HG03342 (cell line): ENCODE results near the gene MITF.

Experiments
- ATAC-seq: cut with Tn5 transposase; IDR thresholded peaks from one replicate; pipeline ENCODE4 v1.9.1; 2021; ENCODE audit warnings: mild to moderate bottlenecking, moderate library complexity; ENCODE audit not compliant: unreplicated experiment

MITF gene

GRCh38 chr3:69827127-69827526, 87.9 kb downstream of the MITF start:
- ATAC-seq, result no peak

DNA sequence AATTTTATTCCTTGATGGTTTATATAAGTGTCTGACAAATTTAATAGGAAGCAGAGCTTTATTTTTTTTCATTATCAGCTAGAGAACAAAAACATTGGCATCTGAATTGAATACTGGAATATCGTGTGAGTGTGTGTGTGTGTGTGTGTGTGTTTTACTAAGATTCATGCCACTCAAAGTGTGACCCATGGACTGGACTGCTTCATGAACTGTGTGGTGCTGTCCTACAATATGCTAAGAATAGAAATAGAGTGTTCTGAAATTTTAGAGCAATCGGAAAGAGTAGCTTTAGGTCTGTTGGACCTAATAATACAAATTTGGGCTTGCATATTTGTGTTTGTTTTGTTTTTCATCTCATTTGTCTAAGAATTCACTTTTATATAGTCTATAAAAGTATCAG, 89.6 kb downstream of the MITF start:
- no peak for ATAC-seq

DNA sequence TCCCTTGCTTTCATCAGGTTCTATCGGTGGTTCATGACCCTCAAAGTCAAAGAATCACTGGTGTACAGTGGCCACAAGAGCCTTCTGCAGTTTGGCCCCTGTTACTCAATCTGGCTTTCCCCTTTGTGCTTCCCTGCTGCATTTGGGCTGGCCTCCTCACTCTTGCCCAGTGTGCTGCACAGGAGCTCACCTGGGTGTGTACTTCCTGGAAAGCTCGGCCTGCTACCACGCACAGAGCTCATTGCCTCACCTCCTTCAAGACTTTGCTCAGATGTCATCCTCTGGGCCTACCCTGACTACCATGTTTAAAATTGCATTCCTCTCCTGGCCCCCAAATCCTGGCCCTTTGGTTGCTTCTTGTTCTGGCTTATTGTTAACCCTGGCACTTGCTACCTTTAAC, 90.9 kb downstream of the MITF start:
- no peak for ATAC-seq

GRCh38 chr3:69831737-69832136, 92.5 kb downstream of the MITF start:
- no peak for ATAC-seq

DNA sequence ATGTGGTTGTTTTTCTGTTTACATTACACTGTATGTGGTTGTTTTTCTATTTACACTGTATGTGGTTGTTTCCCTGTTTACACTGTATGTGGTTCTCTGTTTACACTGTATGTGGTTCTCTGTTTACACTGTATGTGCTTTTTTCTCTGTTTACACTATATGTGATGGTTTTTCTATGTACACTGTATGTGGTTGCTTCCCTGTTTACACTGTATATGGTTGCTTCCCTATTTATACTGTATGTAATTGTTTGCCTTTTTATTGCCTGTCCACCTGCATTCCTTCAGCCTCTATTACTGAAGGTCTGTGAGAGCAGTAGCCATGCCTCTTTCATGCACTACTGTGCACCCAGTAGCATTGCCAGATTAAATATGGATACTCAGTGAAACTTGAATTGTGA, 94.3 kb downstream of the MITF start:
- ATAC-seq, result no peak

DNA sequence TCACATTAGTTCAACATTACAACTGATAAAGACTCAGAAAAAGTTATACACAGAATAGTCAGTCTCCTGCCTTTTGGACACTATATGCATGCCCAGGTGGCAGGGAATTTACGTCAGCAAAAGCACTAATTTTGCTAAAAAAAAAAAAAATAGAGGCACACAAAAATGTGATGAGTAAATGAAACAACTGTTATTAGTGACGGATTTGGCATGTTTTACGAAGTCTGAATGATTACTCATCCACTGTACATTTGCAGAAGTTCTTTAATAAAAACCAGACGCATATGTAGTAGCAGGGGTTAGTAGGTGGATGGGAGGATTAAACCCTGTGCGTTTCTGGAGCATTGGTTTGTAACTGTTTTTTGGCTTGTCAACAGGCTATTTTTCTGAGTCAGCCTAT, 99.0 kb downstream of the MITF start:
- ATAC-seq, result no peak

- ATAC-seq, result no peak
Measured at GRCh38 chr3:69838696-69839515, 99.6 kb downstream of the MITF start.

- no peak for ATAC-seq
Measured at GRCh38 chr3:69842351-69842750, 103.1 kb downstream of the MITF start.

GRCh38 chr3:69842789-69843188, 103.5 kb downstream of the MITF start:
- ATAC-seq, result no peak

DNA sequence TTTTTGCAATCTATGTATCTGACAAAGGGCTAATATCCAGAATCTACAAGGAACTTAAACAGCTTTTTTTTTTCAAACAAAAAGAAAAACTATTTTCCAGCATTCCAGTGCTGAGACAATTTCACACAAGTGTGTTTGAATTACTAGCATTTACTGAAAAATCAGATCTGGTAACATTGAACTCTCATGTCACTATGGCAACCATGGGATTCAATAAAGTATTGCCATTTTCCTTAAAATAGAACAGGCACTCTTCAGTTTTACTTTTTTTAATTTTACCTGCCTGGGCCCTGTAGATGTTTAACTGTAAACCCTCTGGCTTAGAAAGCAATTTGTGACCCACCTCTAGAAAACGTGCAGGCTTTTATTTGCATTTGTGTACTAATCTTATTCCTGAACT, 105.4 kb downstream of the MITF start:
- no peak for ATAC-seq

DNA sequence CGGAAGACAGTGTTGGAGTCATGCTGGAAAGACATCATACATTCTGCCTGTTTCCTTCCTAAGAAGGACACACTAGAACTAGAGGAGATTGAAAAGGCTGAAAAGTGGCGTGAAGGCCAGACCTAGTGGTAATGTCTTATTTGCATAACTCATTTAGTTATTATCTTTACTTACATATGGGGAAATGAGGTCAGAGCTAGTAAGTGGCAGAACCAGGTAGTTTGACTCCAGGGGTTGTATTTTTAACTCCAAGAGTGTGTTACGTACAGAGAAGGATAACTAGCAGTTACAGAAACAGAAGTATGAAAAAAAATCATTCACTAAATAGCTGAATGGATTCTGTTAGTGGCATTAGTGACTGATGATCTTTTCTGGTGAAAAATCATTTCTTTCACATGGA, 108.0 kb downstream of the MITF start:
- ATAC-seq, result no peak

- no peak for ATAC-seq
Measured at GRCh38 chr3:69848113-69848512, 108.8 kb downstream of the MITF start.

DNA sequence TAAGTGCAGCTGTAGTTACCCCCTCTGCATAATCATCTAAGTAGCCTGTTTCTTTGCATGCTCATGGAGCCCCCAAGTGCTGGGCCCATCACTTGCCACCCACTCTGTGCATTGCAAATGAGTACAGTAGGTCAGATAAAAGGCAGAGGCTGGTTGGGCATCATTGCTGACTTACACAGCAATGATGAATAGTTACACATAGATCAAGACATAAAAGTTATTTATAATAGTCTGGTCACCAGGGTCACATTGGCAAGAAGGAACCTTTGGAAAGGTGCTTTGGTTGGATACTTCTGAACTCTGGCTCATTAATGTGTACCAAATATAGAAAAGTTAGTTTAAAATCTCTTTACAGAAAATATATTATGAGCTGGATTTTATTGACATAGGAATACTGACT, 111.6 kb downstream of the MITF start:
- no peak for ATAC-seq

GRCh38 chr3:69853027-69853426, 113.8 kb downstream of the MITF start:
- no peak for ATAC-seq

DNA sequence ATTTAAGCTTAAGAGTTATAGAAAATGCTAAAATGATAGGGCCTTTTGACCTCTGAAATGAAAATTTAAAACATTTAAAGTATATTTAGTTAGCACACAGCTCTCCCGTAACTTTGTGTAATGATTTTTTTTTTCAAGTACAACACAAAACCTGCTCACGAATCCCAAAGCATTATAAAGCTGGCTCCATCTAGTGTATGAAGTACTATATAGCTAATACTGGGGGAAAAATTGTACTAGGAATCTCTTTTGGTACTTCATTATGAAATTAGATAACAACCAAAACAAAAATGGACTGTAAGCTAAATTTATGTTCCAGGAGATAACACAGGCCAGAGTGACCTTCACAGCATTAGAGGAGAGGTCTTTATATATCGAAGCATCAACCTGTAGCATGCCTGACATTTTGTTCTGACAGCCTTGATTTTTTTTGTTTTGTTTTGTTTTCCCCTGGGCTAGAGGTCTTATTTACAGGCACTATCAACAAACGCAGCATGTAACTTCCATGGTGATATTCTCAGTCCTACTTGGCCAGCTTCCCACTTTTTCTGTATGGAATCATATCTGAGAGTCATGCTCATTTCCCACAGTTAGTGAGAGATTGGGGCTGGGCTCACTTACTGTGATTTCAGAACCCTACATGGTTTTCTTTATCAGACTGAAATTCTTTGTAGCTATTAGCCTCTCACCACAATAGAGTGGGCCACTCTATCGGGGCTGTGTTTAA, 116.3 kb downstream of the MITF start:
- ATAC-seq, result no peak

GRCh38 chr3:69856965-69857705, 117.9 kb downstream of the MITF start:
- ATAC-seq, result no peak

DNA sequence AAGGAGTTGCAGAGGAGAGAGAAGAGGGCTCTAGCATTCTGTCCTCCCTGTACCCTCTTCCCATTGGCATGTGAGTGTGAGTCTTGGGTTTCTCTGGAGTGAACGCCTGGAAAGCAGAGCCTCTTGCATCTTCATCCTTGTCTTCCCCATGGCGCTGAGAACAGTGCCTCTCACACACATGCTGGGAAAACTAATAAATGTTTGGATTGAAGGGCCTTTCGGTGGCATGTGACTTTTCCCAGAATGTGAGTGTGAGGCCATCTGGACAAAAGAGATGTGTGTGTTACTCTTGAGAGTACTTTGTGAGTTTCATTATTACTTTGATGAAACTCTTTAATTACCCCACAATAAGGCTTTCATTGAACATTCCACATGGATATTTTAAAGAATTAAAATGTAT, 122.3 kb downstream of the MITF start:
- no peak for ATAC-seq

- no peak for ATAC-seq
Measured at GRCh38 chr3:69864141-69864540, 124.9 kb downstream of the MITF start.

GRCh38 chr3:69864766-69865165, 125.5 kb downstream of the MITF start:
- no peak for ATAC-seq

- ATAC-seq, result no peak
Measured at GRCh38 chr3:69865925-69866679, 126.8 kb downstream of the MITF start.
